Astrocyte (in vitro differentiated cells and primary cell): ENCODE measurements around the gene CAPG. TPM values are rescaled to one million over a fixed set of nuclear protein-coding genes. Genes with fewer than 3 reads are reported as not detected.
"Not testable (repeated sequence)": the region's sequence is repeated elsewhere in the genome, so short reads cannot be mapped to it uniquely, and the experiment has no call there.

Source experiments
- DNase-seq: peaks from one replicate; pipeline ENCODE4 v3.0.0-alpha.2; 2010; ENCODE audit warnings: low read depth
- FAIRE-seq: peaks from 2 replicates; lab custom pipeline; 2011; peaks lifted over from hg19 to GRCh38; lab: Jason Lieb, UNC
- H2AFZ ChIP-seq: 2 replicates; pipeline ENCODE4 v1.6.0; 2012; ENCODE audit warnings: low read depth, low read length, inconsistent platforms
- H3K27ac ChIP-seq: 2 replicates; pipeline ENCODE4 v1.5.1; 2011; ENCODE audit warnings: low read depth, low read length, inconsistent platforms
- H3K27me3 ChIP-seq: 2 replicates; pipeline ENCODE4 v1.6.0; 2011; ENCODE audit warnings: low read length, inconsistent platforms; ENCODE audit not compliant: insufficient read depth
- H3K36me3 ChIP-seq: 2 replicates; pipeline ENCODE4 v1.5.1; 2011; ENCODE audit warnings: low read length, inconsistent platforms; ENCODE audit not compliant: insufficient read depth
- H3K4me1 ChIP-seq: 2 replicates; pipeline ENCODE4 v1.5.1; 2011; ENCODE audit warnings: low read length, inconsistent platforms; ENCODE audit not compliant: insufficient read depth
- H3K4me2 ChIP-seq: 2 replicates; pipeline ENCODE4 v1.6.0; 2012; ENCODE audit warnings: low read length, inconsistent platforms
- H3K4me3 ChIP-seq: 2 replicates; pipeline ENCODE4 v1.5.1; 2011; ENCODE audit warnings: low read depth, mild to moderate bottlenecking, low read length, inconsistent platforms; ENCODE audit not compliant: insufficient read depth
- H3K79me2 ChIP-seq: 2 replicates; pipeline ENCODE4 v1.6.0; 2012; ENCODE audit warnings: mild to moderate bottlenecking, low read length, inconsistent platforms; ENCODE audit not compliant: insufficient read depth
- H3K9ac ChIP-seq: 2 replicates; pipeline ENCODE4 v1.6.0; 2012; ENCODE audit warnings: mild to moderate bottlenecking, low read length, inconsistent platforms
- H3K9me3 ChIP-seq: 2 replicates; pipeline ENCODE4 v1.5.1; 2012; ENCODE audit warnings: low read depth, mild to moderate bottlenecking, low read length, inconsistent platforms; ENCODE audit not compliant: insufficient read depth
- H4K20me1 ChIP-seq: 2 replicates; pipeline ENCODE4 v1.6.0; 2012; ENCODE audit warnings: low read length, inconsistent platforms; ENCODE audit not compliant: insufficient read depth
- H3K27ac Mint-ChIP-seq: one replicate; pipeline ENCODE4 v1.8.0; 2021; ENCODE audit warnings: mild to moderate bottlenecking, mixed read lengths; ENCODE audit not compliant: unreplicated experiment
- H3K27me3 Mint-ChIP-seq: one replicate; pipeline ENCODE4 v1.8.0; 2021; ENCODE audit warnings: low read depth, mixed read lengths; ENCODE audit not compliant: unreplicated experiment
- H3K36me3 Mint-ChIP-seq: one replicate; pipeline ENCODE4 v1.8.0; 2021; ENCODE audit warnings: low read depth, mixed read lengths; ENCODE audit not compliant: unreplicated experiment
- H3K4me1 Mint-ChIP-seq: one replicate; pipeline ENCODE4 v1.8.0; 2021; ENCODE audit warnings: low read depth, mixed read lengths; ENCODE audit not compliant: unreplicated experiment
- H3K4me3 Mint-ChIP-seq: one replicate; pipeline ENCODE4 v1.8.0; 2021; ENCODE audit warnings: mild to moderate bottlenecking, moderate library complexity, mixed read lengths; ENCODE audit not compliant: unreplicated experiment
- H3K9me3 Mint-ChIP-seq: one replicate; pipeline ENCODE4 v1.8.0; 2021; ENCODE audit warnings: mild to moderate bottlenecking, mixed read lengths; ENCODE audit not compliant: unreplicated experiment
- CTCF ChIP-seq: IDR thresholded peaks from 2 replicates; pipeline ENCODE4 v1.5.1; 2011; ENCODE audit warnings: low read depth, mild to moderate bottlenecking, inconsistent platforms, low read length, moderate library complexity; ENCODE audit not compliant: insufficient read depth
- EZH2 ChIP-seq: IDR thresholded peaks from 2 replicates; pipeline ENCODE4 v1.6.1; 2012; ENCODE audit warnings: mild to moderate bottlenecking, low read length, inconsistent platforms; ENCODE audit not compliant: insufficient read depth
- total RNA-seq: library from RNA; stranded (reverse); gene quantifications from 2 replicates; pipeline ENCODE4 v1.2.1, GENCODE V29; 2021

CAPG gene
- total RNA-seq, 1 donor from 2014 or later, result 68.2 TPM

GRCh38 chr2:85368921-85369320 is 41.2 kb downstream of the CAPG start:
- H3K4me1 ChIP-seq, result no peaks in the 10 kb centered on the region
- Mint-ChIP-seq H3K36me3 (peaks cover 23% of the 10 kb centered on the region), H3K9me3 (peaks cover 2% of the 10 kb centered on the region), H3K4me1 (no peaks in the 10 kb centered on the region), H3K27ac (no peak overlapping the region), H3K27me3 (no peaks in the 10 kb centered on the region), H3K4me3 (no peak overlapping the region)
- no peak overlapping the region for H3K27ac ChIP-seq
- FAIRE-seq, result no peak
- no peaks in the 10 kb centered on the region for H3K79me2 ChIP-seq
- no peaks in the 10 kb centered on the region for H3K27me3 ChIP-seq
- no peak overlapping the region for H3K9ac ChIP-seq
- no peaks in the 10 kb centered on the region for H4K20me1 ChIP-seq
- no peak overlapping the region for H2AFZ ChIP-seq
- no peak overlapping the region for H3K4me2 ChIP-seq
- no peak overlapping the region for H3K4me3 ChIP-seq
- no peak for DNase-seq
- TF ChIP-seq CTCF (no peak), EZH2 (no peak)
- H3K9me3 ChIP-seq, result no peaks in the 10 kb centered on the region
- H3K36me3 ChIP-seq, result no peaks in the 10 kb centered on the region

GRCh38 chr2:85367180-85367579 is 43.0 kb downstream of the CAPG start:
- no peak for TF ChIP-seq CTCF
- no peak for TF ChIP-seq EZH2
- Histone ChIP-seq H3K4me1 (no peaks in the 10 kb centered on the region), H3K4me3 (no peak overlapping the region), H2AFZ (no peak overlapping the region), H3K36me3 (peaks cover 3% of the 10 kb centered on the region), H3K4me2 (no peak overlapping the region), H3K27ac (no peak overlapping the region), H3K9me3 (no peaks in the 10 kb centered on the region), H3K27me3 (no peaks in the 10 kb centered on the region), H4K20me1 (no peaks in the 10 kb centered on the region), H3K79me2 (no peaks in the 10 kb centered on the region), H3K9ac (no peak overlapping the region)
- H3K36me3 Mint-ChIP-seq, result peaks cover 25% of the 10 kb centered on the region
- no peaks in the 10 kb centered on the region for H3K27me3 Mint-ChIP-seq
- H3K4me3 Mint-ChIP-seq, result no peak overlapping the region
- no peaks in the 10 kb centered on the region for H3K4me1 Mint-ChIP-seq
- FAIRE-seq (no peak), DNase-seq (no peak)
- H3K27ac Mint-ChIP-seq, result no peak overlapping the region
- peaks cover 1% of the 10 kb centered on the region for H3K9me3 Mint-ChIP-seq

GRCh38 chr2:85362653-85363387 is 47.3 kb downstream of the CAPG start:
- not testable (repeated sequence) for H3K79me2 ChIP-seq, H3K27ac ChIP-seq, H3K4me1 ChIP-seq, H3K4me3 ChIP-seq, FAIRE-seq, H3K4me2 ChIP-seq, DNase-seq, H3K4me3 Mint-ChIP-seq, H3K27ac Mint-ChIP-seq, H3K27me3 Mint-ChIP-seq, H3K9ac ChIP-seq, H3K36me3 ChIP-seq, H3K9me3 ChIP-seq, H3K27me3 ChIP-seq, H2AFZ ChIP-seq, H3K9me3 Mint-ChIP-seq, H3K4me1 Mint-ChIP-seq, H4K20me1 ChIP-seq
- H3K36me3 Mint-ChIP-seq, result peaks cover 19% of the 10 kb centered on the region
